Fibroblast of mammary gland (primary cell): ENCODE measurements around the gene VWCE.

Experiments used
- DNase-seq: peaks from one replicate; pipeline ENCODE4 v3.0.0-alpha.2; 2010; ENCODE audit warnings: low read depth
- H3K4me3 ChIP-seq: 2 replicates; pipeline ENCODE4 v1.5.1; 2011; ENCODE audit warnings: low read depth, mild to moderate bottlenecking, low read length, moderate library complexity; ENCODE audit not compliant: control insufficient read depth
- TF ChIP-seq, protein P1 (sequence below): conservative IDR thresholded peaks from 2 replicates; pipeline ENCODE4 v1.5.1; 2011; ENCODE audit warnings: low read depth, low read length, inconsistent platforms; ENCODE audit not compliant: control insufficient read depth, insufficient read depth

VWCE gene

DNA sequence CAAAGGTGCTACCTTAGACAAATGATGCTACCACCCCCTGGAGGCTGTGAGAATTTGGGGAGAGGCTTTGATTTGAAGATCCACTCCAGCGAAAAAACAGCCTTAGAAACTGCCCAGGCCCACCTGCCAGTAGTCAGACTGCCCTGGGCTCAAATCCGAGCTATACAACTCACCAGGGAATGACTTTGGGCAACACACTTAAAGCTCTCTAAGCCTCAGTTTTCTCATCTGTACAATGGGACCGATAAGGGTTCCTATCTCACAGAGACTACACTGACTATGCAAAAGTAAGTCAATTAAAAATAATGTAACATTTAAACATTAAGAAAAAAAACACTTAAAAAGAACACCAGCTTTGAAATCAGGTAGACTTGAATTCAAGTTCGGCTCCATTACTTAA lies 19.9 kb downstream of the VWCE start:
- DNase-seq = no peak
- no peak overlapping the region for H3K4me3 ChIP-seq
- TF ChIP-seq, protein P1, sequence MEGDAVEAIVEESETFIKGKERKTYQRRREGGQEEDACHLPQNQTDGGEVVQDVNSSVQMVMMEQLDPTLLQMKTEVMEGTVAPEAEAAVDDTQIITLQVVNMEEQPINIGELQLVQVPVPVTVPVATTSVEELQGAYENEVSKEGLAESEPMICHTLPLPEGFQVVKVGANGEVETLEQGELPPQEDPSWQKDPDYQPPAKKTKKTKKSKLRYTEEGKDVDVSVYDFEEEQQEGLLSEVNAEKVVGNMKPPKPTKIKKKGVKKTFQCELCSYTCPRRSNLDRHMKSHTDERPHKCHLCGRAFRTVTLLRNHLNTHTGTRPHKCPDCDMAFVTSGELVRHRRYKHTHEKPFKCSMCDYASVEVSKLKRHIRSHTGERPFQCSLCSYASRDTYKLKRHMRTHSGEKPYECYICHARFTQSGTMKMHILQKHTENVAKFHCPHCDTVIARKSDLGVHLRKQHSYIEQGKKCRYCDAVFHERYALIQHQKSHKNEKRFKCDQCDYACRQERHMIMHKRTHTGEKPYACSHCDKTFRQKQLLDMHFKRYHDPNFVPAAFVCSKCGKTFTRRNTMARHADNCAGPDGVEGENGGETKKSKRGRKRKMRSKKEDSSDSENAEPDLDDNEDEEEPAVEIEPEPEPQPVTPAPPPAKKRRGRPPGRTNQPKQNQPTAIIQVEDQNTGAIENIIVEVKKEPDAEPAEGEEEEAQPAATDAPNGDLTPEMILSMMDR = no peak

DNA sequence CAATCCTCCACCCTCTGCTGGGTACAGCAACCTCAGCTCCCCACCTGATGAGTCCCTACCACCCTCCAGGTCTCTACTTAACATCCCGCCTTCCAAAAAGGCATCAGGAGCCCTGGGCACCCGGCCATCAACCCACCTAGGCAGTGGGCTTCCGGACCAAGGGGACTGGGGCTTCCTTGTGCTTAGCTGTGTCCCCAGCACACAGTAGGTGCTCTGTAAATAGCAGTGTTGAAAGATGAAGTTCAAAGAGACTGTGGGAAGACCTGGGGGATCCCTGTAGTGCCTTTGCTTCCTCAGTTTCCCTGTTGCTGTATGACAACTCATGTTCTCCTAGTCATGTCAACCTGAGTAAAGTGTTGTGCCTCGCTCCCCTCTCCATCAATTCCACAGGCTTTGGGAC lies 21.0 kb downstream of the VWCE start:
- TF ChIP-seq, protein P1 = no peak
- DNase-seq = no peak
- H3K4me3 ChIP-seq = no peak overlapping the region

DNA sequence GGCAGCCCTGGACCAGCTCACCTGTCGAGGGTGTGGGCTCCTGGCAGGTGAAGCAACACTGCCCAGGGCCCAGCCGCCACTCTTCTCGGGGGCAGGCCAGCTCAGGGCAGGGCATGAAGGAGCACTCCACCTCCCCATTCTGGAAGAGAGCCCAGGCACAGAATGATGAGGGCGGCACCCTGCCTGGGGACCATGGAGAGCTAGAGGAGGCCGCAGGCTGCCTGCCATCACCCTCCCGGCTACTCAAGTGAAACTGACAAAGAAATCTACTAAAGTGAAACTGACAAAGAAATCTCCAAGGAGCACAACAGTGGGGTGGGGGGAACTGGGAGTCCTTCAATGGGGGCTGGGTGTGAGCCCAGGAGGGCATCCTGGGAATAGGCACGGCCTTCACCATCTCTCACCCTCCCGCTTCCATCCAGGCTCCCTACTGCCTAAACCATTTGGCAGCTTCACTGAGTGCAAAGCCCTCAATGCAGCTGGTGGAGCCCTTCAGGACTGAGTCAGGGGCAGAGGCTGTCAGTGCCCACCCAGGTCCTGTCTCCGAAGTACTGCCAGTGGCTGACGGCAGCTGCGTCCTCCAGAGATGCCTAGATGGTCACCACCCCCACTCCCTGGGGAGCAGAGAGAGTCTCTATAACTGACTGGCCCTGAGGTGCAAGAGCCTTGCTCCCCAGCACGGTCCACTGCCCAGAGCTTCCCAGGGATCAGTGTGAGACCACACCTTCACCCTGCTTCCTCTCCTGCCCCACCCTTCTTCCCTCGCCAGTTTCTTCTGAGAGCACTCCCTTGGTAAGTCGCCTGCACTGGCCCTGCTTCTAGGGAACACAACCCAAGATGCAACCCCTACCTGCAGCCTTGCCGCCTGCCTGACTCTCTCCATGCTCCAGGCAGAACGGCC lies 21.7 kb downstream of the VWCE start:
- DNase-seq = no peak
- no peak overlapping the region for H3K4me3 ChIP-seq
- TF ChIP-seq, protein P1 = no peak

DNA sequence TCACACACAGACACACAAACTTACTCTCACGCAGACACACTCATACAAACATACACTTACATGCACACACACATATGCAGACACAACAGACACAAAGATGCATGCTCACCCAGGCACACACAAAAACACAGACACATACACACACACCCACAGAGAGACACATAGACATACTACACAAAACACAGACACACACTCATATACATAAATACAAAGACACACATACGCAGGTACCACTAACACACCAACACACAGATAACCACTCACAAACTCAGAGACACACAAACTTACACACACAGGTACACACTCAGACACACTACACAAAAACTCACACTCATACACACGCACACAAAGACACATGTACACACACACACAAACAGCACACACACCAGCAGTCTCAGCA lies 22.4 kb downstream of the VWCE start:
- TF ChIP-seq, protein P1 = no peak

DNA sequence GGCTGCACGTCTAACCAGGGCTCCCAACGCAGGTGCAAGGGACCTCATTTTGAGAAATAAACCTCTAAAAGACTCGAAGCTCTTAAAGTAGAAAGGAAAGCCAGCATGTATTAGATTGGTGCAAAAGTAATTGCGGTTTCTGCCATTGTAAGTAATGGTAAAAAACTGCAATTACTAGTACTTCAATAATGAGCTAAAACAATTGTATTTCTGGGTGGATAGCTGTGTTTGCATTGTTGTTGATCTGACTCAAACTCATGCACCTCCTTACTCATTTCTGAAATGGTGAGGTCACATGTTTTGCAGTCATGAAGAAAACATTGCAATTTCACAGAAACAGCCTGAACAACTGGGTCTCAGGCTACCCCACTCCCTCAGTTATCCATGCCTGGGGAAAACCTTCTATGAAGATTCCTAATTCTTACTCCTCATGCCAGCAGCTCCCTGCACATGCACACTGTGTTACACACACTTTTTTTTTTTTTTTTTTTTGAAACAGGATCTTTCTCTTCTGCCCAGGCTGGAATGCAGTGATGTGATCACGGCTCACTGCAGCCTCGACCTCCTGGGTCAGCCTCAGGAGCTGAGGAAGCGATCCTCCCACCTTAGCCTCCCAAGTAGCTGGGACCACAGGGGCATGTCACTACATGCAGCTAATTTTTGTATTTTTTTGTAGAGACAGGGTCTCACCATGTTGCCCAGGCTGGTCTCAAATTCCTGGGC lies 24.6 kb downstream of the VWCE start:
- peak; percentile 74 for DNase-seq
- TF ChIP-seq, protein P1 = no peak
- no peak overlapping the region for H3K4me3 ChIP-seq

More for the DNA sequence above, 22.4 kb downstream of the VWCE start:
- no peak overlapping the region for H3K4me3 ChIP-seq
- no peak for DNase-seq

DNA sequence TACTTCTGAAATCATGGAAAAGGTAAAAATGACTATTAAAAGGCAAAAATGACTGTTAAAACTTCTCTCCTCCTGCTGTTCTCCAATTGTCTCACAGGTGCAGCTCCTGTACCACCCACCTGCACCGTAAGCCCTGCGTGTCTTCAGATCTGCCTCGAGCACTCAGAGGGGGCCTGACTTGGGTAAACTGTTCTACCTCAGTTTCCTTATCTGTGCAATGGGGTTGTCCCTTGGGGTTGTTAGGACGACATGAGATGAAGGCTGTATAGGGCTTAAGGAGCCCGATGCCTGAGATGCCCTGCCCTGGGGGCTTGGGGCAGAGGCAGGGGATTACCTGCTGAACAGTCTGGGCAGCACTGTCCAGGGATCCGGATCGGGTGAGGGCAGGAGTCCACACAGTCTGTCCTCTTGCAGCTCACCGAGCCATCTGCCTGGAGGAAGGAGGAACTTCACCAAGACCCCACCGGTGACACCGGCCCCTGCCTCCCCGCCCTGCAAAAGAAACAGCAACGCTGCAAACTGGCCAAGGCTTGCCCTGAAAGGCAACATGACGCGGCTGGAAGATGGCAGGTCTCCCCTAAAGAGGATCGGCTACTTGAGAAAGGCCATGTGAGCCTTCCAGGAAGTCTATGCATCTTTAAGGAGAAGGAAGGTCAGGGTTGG lies 26.4 kb downstream of the VWCE start:
- no peak for DNase-seq
- TF ChIP-seq, protein P1 = no peak
- no peak overlapping the region for H3K4me3 ChIP-seq
